Karpas-422 (cell line): ENCODE measurements around the gene ZNF200. TPM values are rescaled to one million over a fixed set of nuclear protein-coding genes. Genes with fewer than 3 reads are reported as not detected.

ENCODE experiments used
- DNase-seq: peaks from one replicate; pipeline ENCODE4 v3.0.0-alpha.2; 2015
- H2AFZ ChIP-seq: fragments of 200-600 bp; sonication (generic); 2 replicates; pipeline ENCODE4 v1.6.1; 2014; ENCODE audit warnings: antibody characterized with exemption, low read length, mixed read lengths
- H3K27ac ChIP-seq: fragments of 200-600 bp; sonication (generic); 2 replicates; pipeline ENCODE4 v1.5.1; 2014; ENCODE audit warnings: mild to moderate bottlenecking, low read length, moderate library complexity
- H3K27me3 ChIP-seq: fragments of 200-600 bp; sonication (generic); 2 replicates; pipeline ENCODE4 v1.6.1; 2014; ENCODE audit warnings: low read length, mixed read lengths
- H3K36me3 ChIP-seq: fragments of 200-600 bp; sonication (generic); 2 replicates; pipeline ENCODE4 v1.6.1; 2014; ENCODE audit warnings: low read length, mixed read lengths; ENCODE audit not compliant: insufficient read depth
- H3K4me1 ChIP-seq: fragments of 200-600 bp; sonication (generic); 2 replicates; pipeline ENCODE4 v1.6.1; 2014; ENCODE audit warnings: mild to moderate bottlenecking, low read length, mixed read lengths
- H3K4me2 ChIP-seq: fragments of 200-600 bp; sonication (generic); 2 replicates; pipeline ENCODE4 v1.6.1; 2014; ENCODE audit warnings: low read length, low read depth, mild to moderate bottlenecking; ENCODE audit not compliant: poor library complexity, severe bottlenecking
- H3K4me3 ChIP-seq: fragments of 200-600 bp; sonication (generic); 2 replicates; pipeline ENCODE4 v1.5.1; 2014; ENCODE audit warnings: mild to moderate bottlenecking, antibody characterized with exemption, low read length, mixed read lengths
- H3K79me2 ChIP-seq: fragments of 200-600 bp; sonication (generic); 2 replicates; pipeline ENCODE4 v1.6.1; 2014; ENCODE audit warnings: mild to moderate bottlenecking, low read length, mixed read lengths
- H3K9ac ChIP-seq: fragments of 200-600 bp; sonication (generic); 2 replicates; pipeline ENCODE4 v1.6.0; 2014; ENCODE audit warnings: low read length
- H3K9me2 ChIP-seq: fragments of 200-600 bp; sonication (generic), shearing (Covaris generic); replicated peaks from 2 replicates; pipeline ENCODE4 v1.6.0; 2014; ENCODE audit warnings: mild to moderate bottlenecking, low read length, moderate library complexity; ENCODE audit not compliant: insufficient read depth
- H3K9me3 ChIP-seq: fragments of 300-700, 200-600 bp; sonication (generic); 2 replicates; pipeline ENCODE4 v1.6.1; 2014; ENCODE audit warnings: low read length, mixed read lengths
- H4K20me1 ChIP-seq: fragments of 200-600 bp; sonication (generic); 2 replicates; pipeline ENCODE4 v1.6.1; 2014; ENCODE audit warnings: mild to moderate bottlenecking, antibody characterized with exemption, low read length, low read depth; ENCODE audit not compliant: insufficient read depth
- total RNA-seq: library from RNA; depleted of rRNA; stranded (reverse); fragments of >200 nt; shearing (Covaris generic); gene quantifications from 2 replicates; pipeline ENCODE4 v1.2.3, GENCODE V29; 2014; ENCODE audit warnings: low replicate concordance; rRNA removed

Gene ZNF200
- total RNA-seq, result 8.5 and 12.1 TPM in 2 replicates

- DNase-seq, result peak; percentile 97
- Histone ChIP-seq H3K27ac (peak within 1 kb of the TSS; percentile 38; the same call in 1 of the 2 replicates), H2AFZ (peak within 1 kb of the TSS; percentile 95), H3K4me1 (peaks cover 11% of the 10 kb centered on the region), H3K9me2 (no peaks in the 10 kb centered on the region), H3K4me3 (peak within 1 kb of the TSS; percentile 80), H4K20me1 (no peaks in the 10 kb centered on the region), H3K36me3 (peaks cover 39% of the 10 kb centered on the region), H3K79me2 (peaks cover 16% of the 10 kb centered on the region), H3K27me3 (no peaks in the 10 kb centered on the region), H3K9me3 (peaks cover 8% of the 10 kb centered on the region), H3K4me2 (peak within 1 kb of the TSS; percentile 99), H3K9ac (peak within 1 kb of the TSS; percentile 90)
These were observed at the start of gene ZNF200 for GRCh38 chr16:3234857-3235561. ZNF200 (minus strand) TSS chr16:3235158; CDS start chr16:3233755, 1,403 bp downstream.

GRCh38 chr16:3283543-3284447, 48.8 kb upstream of the ZNF200 start:
- Histone ChIP-seq H3K27ac (peak overlapping the region; percentile 88; the same call in 1 of the 2 replicates), H3K79me2 (peaks cover 50% of the 10 kb centered on the region), H2AFZ (no peak overlapping the region), H4K20me1 (no peaks in the 10 kb centered on the region), H3K9ac (peak overlapping the region; percentile 99), H3K4me1 (peaks cover 23% of the 10 kb centered on the region), H3K36me3 (peaks cover 43% of the 10 kb centered on the region), H3K9me3 (peaks cover 18% of the 10 kb centered on the region), H3K27me3 (no peaks in the 10 kb centered on the region), H3K4me2 (peak overlapping the region; percentile 87), H3K4me3 (peak overlapping the region; percentile 77), H3K9me2 (no peaks in the 10 kb centered on the region)
- no peak for DNase-seq

- H3K9ac ChIP-seq, result peak within 1 kb of the TSS; percentile 99
- H3K4me1 ChIP-seq, result peaks cover 23% of the 10 kb centered on the region
- peaks cover 35% of the 10 kb centered on the region for H3K36me3 ChIP-seq
- H3K27me3 ChIP-seq, result no peaks in the 10 kb centered on the region
- H3K9me3 ChIP-seq, result peaks cover 11% of the 10 kb centered on the region; the same call in 1 of the 2 replicates
- H3K9me2 ChIP-seq, result no peaks in the 10 kb centered on the region
- peak; percentile 98 for DNase-seq
- no peaks in the 10 kb centered on the region for H4K20me1 ChIP-seq
- peak within 1 kb of the TSS; percentile 88 for H3K27ac ChIP-seq
- H3K4me2 ChIP-seq, result peak within 1 kb of the TSS; percentile 87
- peaks cover 42% of the 10 kb centered on the region for H3K79me2 ChIP-seq
- H2AFZ ChIP-seq, result peak within 1 kb of the TSS; percentile 94
- peak within 1 kb of the TSS; percentile 77 for H3K4me3 ChIP-seq
These were observed 48.0 kb upstream of the ZNF200 start, which contains the start of gene ZNF263 for GRCh38 chr16:3282730-3283542. ZNF263 (plus strand) TSS chr16:3283491; CDS start chr16:3283819, 328 bp downstream.

- peaks cover 11% of the 10 kb centered on the region; the same call in 1 of the 2 replicates for H3K9me3 ChIP-seq
- no peaks in the 10 kb centered on the region for H3K9me2 ChIP-seq
- peak overlapping the region; percentile 94 for H2AFZ ChIP-seq
- peak overlapping the region; percentile 88; the same call in 1 of the 2 replicates for H3K27ac ChIP-seq
- no peaks in the 10 kb centered on the region for H3K27me3 ChIP-seq
- no peak for DNase-seq
- H3K4me3 ChIP-seq, result peak overlapping the region; percentile 77
- H3K4me1 ChIP-seq, result peaks cover 23% of the 10 kb centered on the region
- H3K9ac ChIP-seq, result peak overlapping the region; percentile 99
- H4K20me1 ChIP-seq, result no peaks in the 10 kb centered on the region
- H3K36me3 ChIP-seq, result peaks cover 29% of the 10 kb centered on the region
- H3K79me2 ChIP-seq, result peaks cover 37% of the 10 kb centered on the region
- H3K4me2 ChIP-seq, result peak overlapping the region; percentile 87
These were observed 47.3 kb upstream of the ZNF200 start for GRCh38 chr16:3282103-3282729.

GRCh38 chr16:3281222-3281820, 46.4 kb upstream of the ZNF200 start:
- H3K9me3 ChIP-seq, result peaks cover 11% of the 10 kb centered on the region; the same call in 1 of the 2 replicates
- no peaks in the 10 kb centered on the region for H3K9me2 ChIP-seq
- DNase-seq, result no peak
- H3K9ac ChIP-seq, result no peak overlapping the region
- peak overlapping the region; percentile 87 for H3K4me2 ChIP-seq
- peaks cover 30% of the 10 kb centered on the region for H3K79me2 ChIP-seq
- no peaks in the 10 kb centered on the region for H3K27me3 ChIP-seq
- H2AFZ ChIP-seq, result no peak overlapping the region
- H3K4me3 ChIP-seq, result no peak overlapping the region
- H3K27ac ChIP-seq, result no peak overlapping the region
- peaks cover 25% of the 10 kb centered on the region for H3K4me1 ChIP-seq
- H4K20me1 ChIP-seq, result no peaks in the 10 kb centered on the region
- peaks cover 20% of the 10 kb centered on the region for H3K36me3 ChIP-seq

- Histone ChIP-seq H3K4me1 (peaks cover 25% of the 10 kb centered on the region), H3K79me2 (no peaks in the 10 kb centered on the region), H2AFZ (no peak overlapping the region), H3K4me2 (no peak overlapping the region), H3K36me3 (no peaks in the 10 kb centered on the region), H3K27me3 (no peaks in the 10 kb centered on the region), H3K27ac (no peak overlapping the region), H4K20me1 (no peaks in the 10 kb centered on the region), H3K4me3 (no peak overlapping the region), H3K9ac (no peak overlapping the region), H3K9me2 (no peaks in the 10 kb centered on the region), H3K9me3 (no peaks in the 10 kb centered on the region)
- DNase-seq, result no peak
These were observed 41.7 kb upstream of the ZNF200 start for GRCh38 chr16:3276679-3277078.

- no peaks in the 10 kb centered on the region for H3K9me2 ChIP-seq
- H3K9me3 ChIP-seq, result no peaks in the 10 kb centered on the region
- H2AFZ ChIP-seq, result no peak overlapping the region
- no peak for DNase-seq
- no peaks in the 10 kb centered on the region for H3K79me2 ChIP-seq
- no peaks in the 10 kb centered on the region for H3K27me3 ChIP-seq
- peak overlapping the region; percentile 28; the same call in 1 of the 2 replicates for H3K27ac ChIP-seq
- no peak overlapping the region for H3K9ac ChIP-seq
- no peaks in the 10 kb centered on the region for H4K20me1 ChIP-seq
- no peak overlapping the region for H3K4me3 ChIP-seq
- peak overlapping the region; percentile 42 for H3K4me2 ChIP-seq
- H3K4me1 ChIP-seq, result peaks cover 23% of the 10 kb centered on the region
- H3K36me3 ChIP-seq, result no peaks in the 10 kb centered on the region
These were observed 40.0 kb upstream of the ZNF200 start for GRCh38 chr16:3274947-3275346.
